ENCODE data around the gene KCNMA1.
"Not testable (repeated sequence)": the region's sequence is repeated elsewhere in the genome, so short reads cannot be mapped to it uniquely, and the experiment has no call there.

Gene KCNMA1

GRCh38 chr10:77578583-77579227 is 58.9 kb downstream of the KCNMA1 start:
- no peak for DNase-seq

GRCh38 chr10:77577666-77578229 is 59.9 kb downstream of the KCNMA1 start:
- DNase-seq: no peak

- DNase-seq: no peak
Measured at GRCh38 chr10:77576444-77577032, 61.1 kb downstream of the KCNMA1 start.

GRCh38 chr10:77576007-77576367 is 61.6 kb downstream of the KCNMA1 start:
- DNase-seq: no peak

GRCh38 chr10:77575271-77576006 is 62.2 kb downstream of the KCNMA1 start:
- no peak for DNase-seq

- no peak for DNase-seq
Measured at GRCh38 chr10:77574438-77574837, 63.2 kb downstream of the KCNMA1 start.

- DNase-seq: not testable (repeated sequence)
Measured at GRCh38 chr10:77572520-77572919, 65.1 kb downstream of the KCNMA1 start.

GRCh38 chr10:77571490-77571889 is 66.1 kb downstream of the KCNMA1 start:
- DNase-seq: no peak

- DNase-seq: no peak
Measured at GRCh38 chr10:77566914-77567566, 70.6 kb downstream of the KCNMA1 start.

- DNase-seq: no peak
Measured at GRCh38 chr10:77566236-77566635, 71.4 kb downstream of the KCNMA1 start.

- no peak for DNase-seq
Measured at GRCh38 chr10:77565590-77566023, 72.0 kb downstream of the KCNMA1 start.

GRCh38 chr10:77564731-77565589 is 72.6 kb downstream of the KCNMA1 start:
- no peak for DNase-seq

- no peak for DNase-seq
Measured at GRCh38 chr10:77563638-77564270, 73.9 kb downstream of the KCNMA1 start.

- no peak for DNase-seq
Measured at GRCh38 chr10:77562742-77563141, 74.9 kb downstream of the KCNMA1 start.

- no peak for DNase-seq
Measured at GRCh38 chr10:77561991-77562390, 75.6 kb downstream of the KCNMA1 start.

- no peak for DNase-seq
Measured at GRCh38 chr10:77560471-77560870, 77.1 kb downstream of the KCNMA1 start.

- DNase-seq: no peak
Measured at GRCh38 chr10:77560052-77560451, 77.6 kb downstream of the KCNMA1 start.

- no peak for DNase-seq
Measured at GRCh38 chr10:77556990-77557601, 80.5 kb downstream of the KCNMA1 start.

GRCh38 chr10:77555591-77556212 is 81.9 kb downstream of the KCNMA1 start:
- DNase-seq: no peak

- no peak for DNase-seq
Measured at GRCh38 chr10:77554996-77555397, 82.6 kb downstream of the KCNMA1 start.

GRCh38 chr10:77553966-77554365 is 83.6 kb downstream of the KCNMA1 start:
- DNase-seq: no peak

Data from stimulated activated CD4-positive, alpha-beta T cell treated with anti-CD3 and anti-CD28 coated beads, Interleukin-2, amount 100 ng/mL, for 48 hours (primary cell).